Measurements from ENCODE around the gene NFATC2.
A peak's percentile ranks its signal among the peaks of the same experiment; 100 is the strongest.

The NFATC2 gene

GRCh38 chr20:51385646-51386530, 156.6 kb downstream of the NFATC2 start:
- DNase-seq = no peak

DNA sequence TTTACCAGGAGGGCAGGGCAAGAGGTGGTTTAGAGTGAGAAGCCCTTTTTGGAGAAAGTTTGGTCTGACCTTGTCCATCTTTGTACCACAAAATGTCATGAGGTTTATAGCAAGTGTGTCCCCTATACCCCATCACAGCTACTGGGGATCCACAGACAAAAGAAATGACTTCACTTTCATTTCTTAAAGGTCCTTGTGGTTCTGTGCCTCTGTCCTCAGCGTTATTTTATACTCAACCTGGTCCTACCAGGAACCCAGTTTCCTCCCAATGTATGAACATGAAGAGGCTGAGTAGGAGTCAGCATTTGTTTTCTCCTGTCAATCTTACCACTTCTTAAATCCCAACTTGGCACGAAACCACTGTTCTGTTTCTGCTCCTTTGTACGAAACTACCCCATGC, 157.6 kb downstream of the NFATC2 start:
- no peak for DNase-seq

DNA sequence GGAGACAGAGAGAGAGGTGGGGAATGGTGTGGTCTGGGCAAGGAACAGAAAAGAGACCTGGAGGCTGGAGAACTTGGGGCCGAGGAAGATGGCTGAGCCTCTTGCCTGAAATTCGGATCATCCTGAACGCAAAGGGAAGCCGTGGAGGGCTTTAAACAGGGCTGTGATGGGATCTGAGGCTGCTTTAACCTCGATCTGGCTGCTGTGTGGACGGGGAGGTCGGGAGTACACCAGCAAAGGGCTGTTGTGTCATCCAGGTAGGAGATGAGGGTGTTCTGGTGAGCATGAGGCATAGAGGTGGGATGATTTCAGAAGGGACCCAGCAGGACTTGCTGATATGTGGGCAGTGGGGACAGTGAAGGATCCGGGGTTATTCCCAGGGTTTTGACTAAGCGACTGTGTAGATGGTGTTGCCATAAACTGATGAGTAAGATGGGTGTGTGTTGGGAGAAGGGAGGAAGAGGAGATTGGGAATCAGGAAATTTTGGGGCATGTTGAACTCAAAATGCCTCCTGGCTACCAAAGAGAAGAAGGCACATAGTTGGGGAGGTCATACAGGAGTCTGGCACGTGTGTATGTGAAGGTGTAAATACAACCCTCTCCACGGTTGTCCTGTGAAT, 158.5 kb downstream of the NFATC2 start:
- DNase-seq = no peak

- DNase-seq = no peak
Observed at GRCh38 chr20:51382986-51383821, 159.3 kb downstream of the NFATC2 start.

DNA sequence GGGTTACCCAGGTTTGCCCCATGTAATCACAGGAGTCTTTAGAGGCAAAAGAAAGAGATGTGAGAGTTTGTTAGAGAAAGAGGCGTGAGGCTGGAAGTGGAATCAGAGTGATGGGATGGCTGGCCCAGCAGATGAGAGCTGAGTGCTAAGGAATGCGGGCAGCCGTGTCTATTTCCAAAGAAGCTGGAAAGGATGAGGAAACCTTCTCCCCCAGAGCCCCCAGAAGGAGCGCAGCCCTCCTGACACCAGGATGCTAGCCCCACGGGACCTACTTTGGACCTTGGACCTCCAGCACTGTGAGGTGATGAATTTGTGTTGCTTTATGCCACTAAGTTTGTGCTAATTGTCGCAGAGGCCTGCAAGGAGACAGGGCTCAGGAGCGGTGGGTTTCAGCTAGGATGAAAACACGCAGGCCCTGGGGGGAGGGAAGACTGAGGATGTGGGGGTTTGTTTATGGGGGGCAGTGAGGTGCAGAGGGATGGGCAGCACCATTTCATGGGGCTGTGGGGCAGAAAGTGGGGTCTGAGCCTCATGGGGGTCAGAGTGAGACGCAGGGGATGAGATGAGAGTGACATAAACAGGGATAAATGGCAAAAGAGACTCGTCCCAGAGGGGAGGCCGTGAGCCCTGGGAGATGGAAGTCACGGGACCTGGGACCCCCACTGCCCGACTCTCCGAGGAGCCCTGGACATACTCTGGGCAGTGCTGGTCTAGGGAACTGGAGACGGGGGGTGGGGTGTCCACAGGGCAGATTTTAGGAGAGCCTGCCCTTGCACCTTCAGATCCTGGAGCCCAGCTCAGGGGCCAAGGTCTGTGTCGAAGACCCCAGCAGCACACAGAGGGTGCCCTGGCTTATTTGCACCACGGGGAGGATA, 160.2 kb downstream of the NFATC2 start:
- DNase-seq = no peak

GRCh38 chr20:51381557-51381956, 161.0 kb downstream of the NFATC2 start:
- DNase-seq = no peak

GRCh38 chr20:51380401-51381385, 161.8 kb downstream of the NFATC2 start:
- no peak for DNase-seq

- no peak for DNase-seq
Observed at GRCh38 chr20:51379601-51380341, 162.7 kb downstream of the NFATC2 start.

DNA sequence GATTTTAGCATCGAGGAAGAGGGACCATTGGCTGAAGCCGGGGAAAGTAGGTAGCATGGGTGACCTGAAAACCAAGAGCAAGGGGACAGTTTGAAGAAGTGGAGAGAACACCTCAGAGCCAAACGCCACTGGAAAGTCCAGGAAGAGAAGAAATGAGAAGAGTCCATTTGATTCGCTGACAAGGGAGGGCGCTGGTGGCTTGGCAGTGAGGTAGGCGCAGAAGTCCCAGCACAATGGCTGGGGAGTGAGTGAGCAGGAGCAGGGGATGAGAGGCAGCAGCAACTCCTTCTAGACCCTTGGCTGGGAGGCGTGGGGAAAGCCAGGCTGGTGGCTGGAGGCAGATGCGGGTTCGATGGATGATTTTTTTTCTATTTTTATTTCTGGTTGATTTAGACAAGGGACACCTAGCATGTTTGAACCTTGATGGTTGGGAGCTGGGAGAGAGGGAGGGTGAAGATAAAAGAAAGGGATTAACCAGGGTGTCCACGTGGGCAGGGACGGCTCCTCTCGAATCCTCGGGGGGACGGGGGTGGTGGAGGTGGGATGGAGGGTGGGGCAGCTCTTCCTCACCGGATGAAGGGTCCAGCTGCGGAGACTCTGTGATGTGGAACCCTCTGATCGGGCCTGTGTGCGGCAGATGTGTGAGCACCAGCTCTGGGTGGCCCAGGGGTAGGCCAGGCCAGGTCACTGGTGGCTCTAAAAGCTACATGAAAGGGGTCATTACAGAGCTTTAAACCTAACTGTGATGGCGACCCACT, 164.2 kb downstream of the NFATC2 start:
- DNase-seq = no peak

GRCh38 chr20:51377132-51377531, 165.4 kb downstream of the NFATC2 start:
- DNase-seq = no peak

GRCh38 chr20:51376111-51376510, 166.4 kb downstream of the NFATC2 start:
- DNase-seq = peak; percentile 55

- DNase-seq = no peak
Observed at GRCh38 chr20:51375561-51375960, 167.0 kb downstream of the NFATC2 start.

GRCh38 chr20:51374961-51375360, 167.6 kb downstream of the NFATC2 start:
- DNase-seq = no peak

GRCh38 chr20:51374456-51374830, 168.1 kb downstream of the NFATC2 start:
- no peak for DNase-seq

DNA sequence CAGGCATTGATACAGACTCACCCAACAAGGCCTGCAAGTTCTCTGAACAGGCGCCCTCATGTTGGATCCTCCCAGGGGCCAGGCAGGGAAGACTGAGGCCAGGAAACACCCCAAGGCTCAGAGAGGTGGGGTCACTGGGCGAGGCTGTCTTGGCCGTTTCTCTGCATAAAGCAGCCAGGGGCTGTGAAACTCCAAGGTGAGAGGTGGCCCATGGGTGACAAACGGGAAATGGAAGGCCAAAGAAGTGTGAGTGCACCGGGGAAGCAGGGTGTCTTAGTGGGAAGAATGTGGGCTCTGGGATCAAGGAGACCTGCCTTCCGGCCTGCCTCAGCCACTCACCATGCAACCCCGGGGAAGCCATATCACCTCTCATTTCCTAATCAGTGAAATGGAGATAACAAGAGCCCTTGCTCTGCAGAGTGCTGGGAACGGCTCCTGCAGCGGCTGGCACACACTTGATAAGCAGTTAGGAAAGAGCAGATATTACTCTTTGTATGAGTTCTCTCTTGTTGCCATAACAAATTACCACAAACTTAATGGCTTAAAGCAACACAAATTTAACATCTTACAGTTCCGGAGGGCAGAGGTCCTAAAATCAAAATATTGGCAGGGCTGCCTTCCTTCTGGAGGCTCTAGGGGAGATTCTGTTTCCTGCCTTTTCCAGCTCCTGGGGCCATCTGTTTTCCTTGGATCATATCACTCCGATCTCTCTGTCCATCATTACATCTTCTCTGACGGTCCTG, 168.6 kb downstream of the NFATC2 start:
- no peak for DNase-seq

GRCh38 chr20:51372966-51373365, 169.6 kb downstream of the NFATC2 start:
- DNase-seq = no peak

GRCh38 chr20:51372176-51372803, 170.2 kb downstream of the NFATC2 start:
- peak; percentile 17 for DNase-seq

- DNase-seq = no peak
Observed at GRCh38 chr20:51371720-51372119, 170.8 kb downstream of the NFATC2 start.

Measured in GDM1 (cell line).